GM12874 (cell line): ENCODE data around the gene DLAT.

Source experiments
- TF ChIP-seq, protein P1 (sequence below): IDR thresholded peaks from 2 replicates; pipeline ENCODE4 v1.5.1; 2011; ENCODE audit warnings: low read depth, mild to moderate bottlenecking, control low read depth, low read length, moderate library complexity; ENCODE audit not compliant: insufficient read depth

The DLAT gene

DNA sequence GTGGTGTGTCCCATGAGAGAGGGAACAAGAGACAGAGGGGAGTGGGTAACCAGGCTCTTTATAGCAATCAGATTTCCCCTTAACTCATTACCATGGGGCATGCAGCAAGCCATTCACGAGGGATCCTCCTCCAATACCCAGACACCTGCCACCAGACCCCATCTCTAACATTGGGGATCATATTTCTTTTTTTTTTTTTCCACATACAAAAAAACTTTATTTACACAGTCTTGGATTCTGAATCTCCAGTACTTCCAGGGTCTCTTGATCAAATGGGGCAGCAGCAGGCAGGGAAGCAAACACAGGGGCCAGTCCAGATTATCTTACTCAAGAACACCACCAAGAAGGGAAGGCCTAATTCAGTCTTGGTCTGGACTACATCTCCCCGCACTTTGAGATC lies 4.3 kb downstream of the DLAT start:
- TF ChIP-seq, protein P1, sequence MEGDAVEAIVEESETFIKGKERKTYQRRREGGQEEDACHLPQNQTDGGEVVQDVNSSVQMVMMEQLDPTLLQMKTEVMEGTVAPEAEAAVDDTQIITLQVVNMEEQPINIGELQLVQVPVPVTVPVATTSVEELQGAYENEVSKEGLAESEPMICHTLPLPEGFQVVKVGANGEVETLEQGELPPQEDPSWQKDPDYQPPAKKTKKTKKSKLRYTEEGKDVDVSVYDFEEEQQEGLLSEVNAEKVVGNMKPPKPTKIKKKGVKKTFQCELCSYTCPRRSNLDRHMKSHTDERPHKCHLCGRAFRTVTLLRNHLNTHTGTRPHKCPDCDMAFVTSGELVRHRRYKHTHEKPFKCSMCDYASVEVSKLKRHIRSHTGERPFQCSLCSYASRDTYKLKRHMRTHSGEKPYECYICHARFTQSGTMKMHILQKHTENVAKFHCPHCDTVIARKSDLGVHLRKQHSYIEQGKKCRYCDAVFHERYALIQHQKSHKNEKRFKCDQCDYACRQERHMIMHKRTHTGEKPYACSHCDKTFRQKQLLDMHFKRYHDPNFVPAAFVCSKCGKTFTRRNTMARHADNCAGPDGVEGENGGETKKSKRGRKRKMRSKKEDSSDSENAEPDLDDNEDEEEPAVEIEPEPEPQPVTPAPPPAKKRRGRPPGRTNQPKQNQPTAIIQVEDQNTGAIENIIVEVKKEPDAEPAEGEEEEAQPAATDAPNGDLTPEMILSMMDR: no peak

DNA sequence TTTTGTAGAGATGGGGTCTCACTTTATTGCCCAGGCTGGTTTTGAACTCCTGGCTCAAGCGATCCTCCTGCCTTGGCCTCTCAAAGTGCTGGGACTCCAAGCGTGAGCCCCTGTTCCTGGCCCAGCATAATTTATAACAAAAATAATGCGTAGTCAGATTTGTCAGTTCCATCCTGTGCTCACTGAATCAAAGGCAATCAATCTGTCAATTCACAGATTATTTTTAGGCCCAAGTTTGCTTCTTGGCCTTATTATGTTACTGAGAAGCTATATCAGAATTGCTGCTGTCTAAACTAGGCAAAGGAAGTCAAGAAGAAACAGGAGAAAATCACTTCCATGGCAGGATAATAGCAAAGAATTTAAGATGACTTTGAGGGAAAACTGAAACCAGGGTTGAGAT lies 8.7 kb downstream of the DLAT start:
- TF ChIP-seq, protein P1: no peak

- TF ChIP-seq, protein P1: no peak
Measured at GRCh38 chr11:112037527-112037926, 12.3 kb downstream of the DLAT start.

DNA sequence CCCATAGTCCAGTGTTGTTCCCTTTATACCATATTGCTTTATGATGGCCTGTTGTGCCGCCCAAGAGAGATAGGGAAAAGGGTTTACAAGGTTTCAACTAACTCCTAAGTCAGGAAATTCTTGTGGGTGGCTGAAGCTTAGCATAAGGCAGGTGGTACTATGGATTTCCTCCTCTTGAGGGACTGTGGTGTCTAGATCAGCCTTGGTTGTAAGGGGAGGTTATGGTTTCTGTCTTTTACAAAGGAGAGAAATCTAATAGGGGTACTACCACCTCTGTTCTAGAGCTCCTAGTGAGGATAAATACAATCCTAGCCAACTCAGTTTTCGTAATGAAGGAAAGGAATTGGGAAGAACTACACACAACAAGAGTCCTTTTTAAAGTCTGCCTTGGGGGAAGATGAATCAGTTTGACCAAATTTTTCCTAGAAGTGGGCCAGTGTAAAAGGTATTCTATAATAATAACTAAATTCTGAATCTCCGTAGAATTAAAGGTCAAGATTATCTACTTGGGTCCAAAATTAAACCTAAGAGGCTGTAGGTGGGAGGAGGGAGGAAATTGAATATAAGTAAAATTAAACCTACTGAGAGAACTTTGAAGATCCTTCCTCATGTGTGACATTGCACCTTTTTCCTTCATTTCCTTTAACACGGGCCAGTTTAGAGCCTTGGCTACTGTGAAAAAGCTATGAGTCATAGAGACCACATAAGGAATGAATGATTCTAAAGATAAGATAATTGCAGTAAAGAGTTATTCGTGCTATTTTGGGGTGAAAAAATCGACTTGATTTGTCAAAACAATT lies 17.2 kb downstream of the DLAT start:
- TF ChIP-seq, protein P1: no peak

- TF ChIP-seq, protein P1: no peak
Measured at GRCh38 chr11:112042961-112043304, 17.7 kb downstream of the DLAT start.

GRCh38 chr11:112044961-112045360 lies 19.8 kb downstream of the DLAT start:
- TF ChIP-seq, protein P1: no peak

- TF ChIP-seq, protein P1: no peak
Measured at GRCh38 chr11:112049777-112050176, 24.6 kb downstream of the DLAT start.
